PC-9 (cell line): ENCODE results near the gene PRR5L. TPM values are rescaled to one million over a fixed set of nuclear protein-coding genes. Genes with fewer than 3 reads are reported as not detected.

Experiments
- BruUV-seq: library from RNA; stranded (reverse); fragments of 400-500 nt; replicated peaks from 2 replicates; lab custom pipeline; 2021; lab: Mats Ljungman, UMichigan
- CTCF ChIA-PET: fragments of 300-600 bp; sonication (Branson Sonifier 250); formaldehyde crosslinking; loops from one replicate; lab custom pipeline; 2022; ENCODE audit warnings: antibody characterized with exemption; lab: Charles Lee
- POLR2A ChIA-PET: fragments of 300-600 bp; sonication (Branson Sonifier 250); formaldehyde crosslinking; loops from one replicate; lab custom pipeline; 2022; ENCODE audit warnings: antibody characterized with exemption; ENCODE audit not compliant: unreplicated experiment; lab: Charles Lee
- DNase-seq, 2 experiments: peaks; one replicate each; pipeline versions ENCODE4 v3.0.0 to v3.0.0-alpha.2; 2015 to 2022; ENCODE audit warnings: mixed read lengths in 1 of 2
- H2AFZ ChIP-seq: fragments of 200-600 bp; sonication (generic); 2 replicates; pipeline ENCODE4 v1.8.1; 2017; ENCODE audit warnings: antibody characterized with exemption
- H3F3A ChIP-seq: fragments of 200-600 bp; sonication (generic); 2 replicates; pipeline ENCODE4 v1.8.1; 2017; ENCODE audit warnings: antibody characterized with exemption, mild to moderate bottlenecking, low read depth; ENCODE audit not compliant: insufficient read depth
- H3K27ac ChIP-seq: fragments of 200-600 bp; sonication (generic); 2 replicates; pipeline ENCODE4 v1.6.1; 2016; ENCODE audit warnings: mixed run types
- H3K27me3 ChIP-seq: fragments of 200-600 bp; sonication (generic); 2 replicates; pipeline ENCODE4 v1.6.1; 2016; ENCODE audit warnings: low read depth, mixed run types; ENCODE audit not compliant: insufficient read depth
- H3K36me3 ChIP-seq: fragments of 200-600 bp; sonication (generic); 2 replicates; pipeline ENCODE4 v1.6.1; 2016; ENCODE audit warnings: low read depth, mixed run types
- H3K4me1 ChIP-seq: fragments of 200-600 bp; sonication (generic); replicated peaks from 2 replicates; pipeline ENCODE4 v1.6.1; 2016; ENCODE audit warnings: mixed run types; ENCODE audit not compliant: insufficient read depth
- H3K4me2 ChIP-seq: fragments of 200-600 bp; sonication (generic); 2 replicates; pipeline ENCODE4 v1.6.1; 2017; ENCODE audit warnings: mixed run types
- H3K4me3 ChIP-seq: fragments of 200-600 bp; sonication (generic); 2 replicates; pipeline ENCODE4 v1.6.1; 2016; ENCODE audit warnings: mixed run types
- H3K79me2 ChIP-seq: fragments of 200-600 bp; sonication (generic); 2 replicates; pipeline ENCODE4 v1.6.1; 2017; ENCODE audit warnings: low read depth, mixed run types
- H3K9me2 ChIP-seq: fragments of 200-600 bp; sonication (generic); 2 replicates; pipeline ENCODE4 v1.8.1; 2017; ENCODE audit warnings: mild to moderate bottlenecking; ENCODE audit not compliant: insufficient read depth
- H3K9me3 ChIP-seq: fragments of 200-600 bp; sonication (generic); 2 replicates; pipeline ENCODE4 v1.8.1; 2016; ENCODE audit warnings: low read depth; ENCODE audit not compliant: insufficient read depth
- H4K20me1 ChIP-seq: fragments of 200-600 bp; sonication (generic); 2 replicates; pipeline ENCODE4 v1.8.1; 2017; ENCODE audit not compliant: insufficient read depth
- EZH2 ChIP-seq: fragments of 200-600 bp; sonication (generic); IDR thresholded peaks from 2 replicates; pipeline ENCODE4 v1.8.0; 2017; ENCODE audit warnings: antibody characterized with exemption, low read depth
- intact Hi-C: fragments of 100-400 bp; cut with micrococcal nuclease; formaldehyde crosslinking; loops from one replicate; pipeline ENCODE4 v1.10.0; 2022; ENCODE audit not compliant: unreplicated experiment
- total RNA-seq: library from RNA; stranded (reverse); gene quantifications from 2 replicates; pipeline ENCODE4 v1.2.3, GENCODE V29; 2021
- TF ChIP-seq, protein P1 (sequence below): fragments of 200-600 bp; sonication (generic); conservative IDR thresholded peaks from 2 replicates; pipeline ENCODE4 v1.6.1; 2017; ENCODE audit warnings: mixed run types, antibody characterized with exemption, mild to moderate bottlenecking, moderate library complexity

The PRR5L gene
- total RNA-seq, 1 experiment from 2014 or later = 5.1 TPM

DNA sequence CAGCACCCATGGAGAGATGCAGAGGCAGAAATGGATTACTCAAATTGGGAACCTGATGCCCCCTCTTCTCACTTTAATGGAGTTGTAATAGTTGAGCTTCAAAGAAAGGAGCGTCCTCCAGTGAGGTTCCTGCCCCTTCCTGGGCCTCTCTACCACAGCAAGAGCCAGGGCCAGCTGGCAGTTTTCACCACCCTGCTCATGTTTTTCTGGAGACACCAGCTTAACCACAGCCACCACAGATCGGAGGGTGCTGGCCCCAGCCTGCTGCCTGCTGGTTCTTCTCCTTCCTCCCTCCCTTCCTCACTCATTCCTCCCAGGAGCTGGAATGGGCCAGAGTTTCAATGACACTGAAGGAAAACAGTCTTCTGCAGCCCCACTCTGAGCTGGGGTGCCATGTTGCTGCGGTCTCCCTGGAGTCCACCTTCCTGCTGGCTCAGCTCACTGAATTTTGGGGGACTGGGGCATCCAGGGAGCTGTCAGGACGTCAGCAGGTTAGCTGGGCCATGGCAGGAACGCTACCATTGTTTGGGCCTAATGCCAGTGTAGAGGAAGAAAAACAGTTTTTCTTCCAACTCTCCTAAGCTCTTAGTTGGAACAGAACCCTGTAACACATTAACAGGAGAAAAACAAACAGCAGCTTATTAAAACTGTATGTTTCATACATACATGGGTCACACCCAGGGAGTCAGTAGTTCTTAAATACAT lies 156.3 kb downstream of the PRR5L start:
- Histone ChIP-seq H4K20me1 (no peaks in the 10 kb centered on the region), H3K4me1 (peaks cover 76% of the 10 kb centered on the region), H3K36me3 (no peaks in the 10 kb centered on the region), H3K4me2 (peak overlapping the region; percentile 45), H2AFZ (no peak overlapping the region), H3K79me2 (no peaks in the 10 kb centered on the region), H3F3A (peaks cover 36% of the 10 kb centered on the region; the same call in 1 of the 2 replicates), H3K27me3 (no peaks in the 10 kb centered on the region), H3K27ac (no peak overlapping the region), H3K4me3 (no peak overlapping the region), H3K9me2 (no peaks in the 10 kb centered on the region), H3K9me3 (no peaks in the 10 kb centered on the region)
- TF ChIP-seq EZH2 = no peak
- TF ChIP-seq, protein P1, sequence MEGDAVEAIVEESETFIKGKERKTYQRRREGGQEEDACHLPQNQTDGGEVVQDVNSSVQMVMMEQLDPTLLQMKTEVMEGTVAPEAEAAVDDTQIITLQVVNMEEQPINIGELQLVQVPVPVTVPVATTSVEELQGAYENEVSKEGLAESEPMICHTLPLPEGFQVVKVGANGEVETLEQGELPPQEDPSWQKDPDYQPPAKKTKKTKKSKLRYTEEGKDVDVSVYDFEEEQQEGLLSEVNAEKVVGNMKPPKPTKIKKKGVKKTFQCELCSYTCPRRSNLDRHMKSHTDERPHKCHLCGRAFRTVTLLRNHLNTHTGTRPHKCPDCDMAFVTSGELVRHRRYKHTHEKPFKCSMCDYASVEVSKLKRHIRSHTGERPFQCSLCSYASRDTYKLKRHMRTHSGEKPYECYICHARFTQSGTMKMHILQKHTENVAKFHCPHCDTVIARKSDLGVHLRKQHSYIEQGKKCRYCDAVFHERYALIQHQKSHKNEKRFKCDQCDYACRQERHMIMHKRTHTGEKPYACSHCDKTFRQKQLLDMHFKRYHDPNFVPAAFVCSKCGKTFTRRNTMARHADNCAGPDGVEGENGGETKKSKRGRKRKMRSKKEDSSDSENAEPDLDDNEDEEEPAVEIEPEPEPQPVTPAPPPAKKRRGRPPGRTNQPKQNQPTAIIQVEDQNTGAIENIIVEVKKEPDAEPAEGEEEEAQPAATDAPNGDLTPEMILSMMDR = no peak
- no TSS peak for BruUV-seq
- intact Hi-C loops = no loop called here
- ChIA-PET POLR2A (interaction anchor here (0.5 to 0.7 kb wide), 2 partner anchors 21 to 29 kb away, joined by 5 to 8 read pairs; no protein-coding TSS in a partner anchor), CTCF (interaction anchor here (0.5 kb wide), 2 partner anchors 504 to 1119 kb away, joined by 4 to 5 read pairs; no protein-coding TSS in a partner anchor)
- DNase-seq = peak in 1 of 2 experiments; percentile 28

DNA sequence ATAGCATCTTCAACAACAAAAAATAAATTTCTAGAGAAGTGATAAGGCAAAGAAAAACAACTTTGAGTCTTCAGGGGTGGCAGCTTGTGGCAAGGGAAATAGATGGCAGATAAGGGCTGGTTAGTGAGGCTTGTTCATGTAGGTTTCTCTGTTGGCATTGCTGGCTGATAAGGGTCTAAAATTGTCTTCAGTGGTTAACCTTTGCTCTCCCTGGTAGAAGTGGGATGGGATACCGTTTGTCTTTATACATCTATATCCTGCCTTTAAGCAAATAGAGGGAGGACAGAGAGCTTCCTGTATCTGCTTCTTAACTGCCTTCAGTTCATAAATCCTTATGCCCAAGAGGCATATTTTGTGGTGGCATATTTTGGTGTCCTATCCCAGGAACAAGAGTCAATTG lies 156.9 kb downstream of the PRR5L start:
- POLR2A ChIA-PET = interaction anchor here (0.5 kb wide), 1 partner anchor 29 kb away, joined by 8 read pairs; no protein-coding TSS in a partner anchor
- H3K4me2 ChIP-seq = peak overlapping the region; percentile 45
- BruUV-seq = no TSS peak
- CTCF ChIA-PET = no interaction called here
- peaks cover 31% of the 10 kb centered on the region; the same call in 1 of the 2 replicates for H3F3A ChIP-seq
- no peak for TF ChIP-seq EZH2
- TF ChIP-seq, protein P1 = no peak
- no peaks in the 10 kb centered on the region for H3K9me2 ChIP-seq
- no peak overlapping the region for H3K27ac ChIP-seq
- H4K20me1 ChIP-seq = no peaks in the 10 kb centered on the region
- intact Hi-C loops = no loop called here
- no peaks in the 10 kb centered on the region for H3K79me2 ChIP-seq
- no peaks in the 10 kb centered on the region for H3K27me3 ChIP-seq
- no peak overlapping the region for H3K4me3 ChIP-seq
- H2AFZ ChIP-seq = no peak overlapping the region
- DNase-seq = peak in 1 of 2 experiments; percentile 43
- peaks cover 71% of the 10 kb centered on the region for H3K4me1 ChIP-seq
- H3K9me3 ChIP-seq = no peaks in the 10 kb centered on the region
- H3K36me3 ChIP-seq = no peaks in the 10 kb centered on the region

DNA sequence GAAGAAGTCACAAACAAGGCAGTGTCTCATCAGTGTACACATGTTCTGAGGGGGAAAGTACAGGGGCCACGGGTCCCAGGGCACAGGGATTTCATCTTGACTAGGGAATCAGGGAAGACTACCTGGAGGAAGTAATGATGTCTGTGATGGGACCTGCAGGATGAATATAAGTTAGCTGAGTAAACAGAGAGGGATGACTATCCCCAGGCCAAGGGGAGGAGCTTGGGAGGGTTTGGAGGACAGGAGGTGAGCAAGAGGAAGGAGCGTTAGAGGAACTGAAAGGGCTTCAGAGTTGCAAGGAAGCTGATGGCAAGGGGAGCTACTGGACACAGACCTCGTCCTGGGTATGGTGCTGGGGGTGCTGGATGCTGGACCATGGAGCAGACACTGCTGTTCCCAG lies 157.6 kb downstream of the PRR5L start:
- peaks cover 26% of the 10 kb centered on the region; the same call in 1 of the 2 replicates for H3F3A ChIP-seq
- no peak overlapping the region for H3K27ac ChIP-seq
- H4K20me1 ChIP-seq = no peaks in the 10 kb centered on the region
- no peak overlapping the region for H2AFZ ChIP-seq
- no peaks in the 10 kb centered on the region for H3K9me3 ChIP-seq
- no peaks in the 10 kb centered on the region for H3K27me3 ChIP-seq
- ChIA-PET POLR2A (no interaction called here), CTCF (no interaction called here)
- no peaks in the 10 kb centered on the region for H3K79me2 ChIP-seq
- H3K36me3 ChIP-seq = no peaks in the 10 kb centered on the region
- no TSS peak for BruUV-seq
- no peaks in the 10 kb centered on the region for H3K9me2 ChIP-seq
- peak in 1 of 2 experiments; percentile 36 for DNase-seq
- TF ChIP-seq, protein P1 = no peak
- TF ChIP-seq EZH2 = no peak
- intact Hi-C loops = no loop called here
- H3K4me2 ChIP-seq = peak overlapping the region; percentile 45
- peaks cover 64% of the 10 kb centered on the region for H3K4me1 ChIP-seq
- no peak overlapping the region for H3K4me3 ChIP-seq
